Measurements from ENCODE around the gene MRPL37.
A peak's percentile ranks its signal among the peaks of the same experiment; 100 is the strongest.

The MRPL37 gene

GRCh38 chr1:54167422-54168139, 32.4 kb upstream of the MRPL37 start:
- H3K27me3 ChIP-seq (ENCODE audit: control insufficient read depth in 1 of 2, insufficient read depth in 1 of 2, low read length in 2 of 2): peaks cover 5 to 11% of the 10 kb centered on the region in 2 experiments
- DNase-seq: peak; percentile 32
- no peak overlapping the region for H2BK12ac ChIP-seq (ENCODE audit: low read length in 2 of 2)
- H2AK5ac ChIP-seq (ENCODE audit: low read length, severe bottlenecking): no peak overlapping the region
- 72% methylated on average over 9 of the region's 9 CpGs for WGBS
- H3K14ac ChIP-seq (ENCODE audit: low read length in 2 of 2): no peak overlapping the region
- no peak overlapping the region for H2BK120ac ChIP-seq (ENCODE audit: low read depth, low read length)
- no peak overlapping the region for H2BK15ac ChIP-seq (ENCODE audit: low read depth, poor library complexity, severe bottlenecking)
- H4K8ac ChIP-seq (ENCODE audit: low read length): no peak overlapping the region
- no peak overlapping the region for H3K4me2 ChIP-seq (ENCODE audit: low read length, poor library complexity, severe bottlenecking)
- H3K27ac ChIP-seq (ENCODE audit: low read length, poor library complexity, severe bottlenecking): no peak overlapping the region
- no peak overlapping the region for H3K4me3 ChIP-seq (ENCODE audit: insufficient read depth in 1 of 2, low read depth in 1 of 2, low read length in 2 of 2)
- H2BK5ac ChIP-seq (ENCODE audit: low read depth, low read length, poor library complexity, severe bottlenecking): no peak overlapping the region
- H3K9ac ChIP-seq (ENCODE audit: low read length): no peak overlapping the region
- no peaks in the 10 kb centered on the region for H3K79me1 ChIP-seq (replicated peaks; ENCODE audit: low read length, poor library complexity, severe bottlenecking)
- no peak overlapping the region for H2AFZ ChIP-seq (ENCODE audit: low read depth, low read length)
- peaks cover 0 to 4% of the 10 kb centered on the region in 2 experiments for H3K36me3 ChIP-seq (ENCODE audit: control insufficient read depth in 1 of 2, insufficient read depth in 2 of 2, low read depth in 1 of 2, low read length in 2 of 2)
- no peak overlapping the region for H4K91ac ChIP-seq (ENCODE audit: low read length)
- no peak overlapping the region for H3K23ac ChIP-seq (ENCODE audit: low read length in 2 of 2)
- peaks cover 2% of the 10 kb centered on the region for H3K4me1 ChIP-seq (ENCODE audit: control insufficient read depth, insufficient read depth, low read depth, low read length)
- H3K9me3 ChIP-seq (ENCODE audit: control insufficient read depth, low read length): no peaks in the 10 kb centered on the region
- H3K18ac ChIP-seq (ENCODE audit: low read depth in 1 of 2, low read length in 2 of 2): no peak overlapping the region
- H3K4ac ChIP-seq (ENCODE audit: low read depth in 1 of 2, low read length in 2 of 2): no peak overlapping the region

GRCh38 chr1:54168206-54168965, 31.6 kb upstream of the MRPL37 start:
- H3K9me3 ChIP-seq (ENCODE audit: control insufficient read depth, low read length): no peaks in the 10 kb centered on the region
- no peak overlapping the region for H3K14ac ChIP-seq (ENCODE audit: low read length in 2 of 2)
- peaks cover 0 to 4% of the 10 kb centered on the region in 2 experiments for H3K36me3 ChIP-seq (ENCODE audit: control insufficient read depth in 1 of 2, insufficient read depth in 2 of 2, low read depth in 1 of 2, low read length in 2 of 2)
- H3K4ac ChIP-seq (ENCODE audit: low read depth in 1 of 2, low read length in 2 of 2): no peak overlapping the region
- no peak overlapping the region for H3K4me2 ChIP-seq (ENCODE audit: low read length, poor library complexity, severe bottlenecking)
- H2AFZ ChIP-seq (ENCODE audit: low read depth, low read length): no peak overlapping the region
- no peak overlapping the region for H4K91ac ChIP-seq (ENCODE audit: low read length)
- DNase-seq: no peak
- no peak overlapping the region for H3K4me3 ChIP-seq (ENCODE audit: insufficient read depth in 1 of 2, low read depth in 1 of 2, low read length in 2 of 2)
- H3K23ac ChIP-seq (ENCODE audit: low read length in 2 of 2): no peak overlapping the region
- H3K18ac ChIP-seq (ENCODE audit: low read depth in 1 of 2, low read length in 2 of 2): no peak overlapping the region
- no peak overlapping the region for H3K27ac ChIP-seq (ENCODE audit: low read length, poor library complexity, severe bottlenecking)
- H2BK5ac ChIP-seq (ENCODE audit: low read depth, low read length, poor library complexity, severe bottlenecking): no peak overlapping the region
- no peak overlapping the region for H4K8ac ChIP-seq (ENCODE audit: low read length)
- 89% methylated on average over 8 of the region's 8 CpGs for WGBS
- no peaks in the 10 kb centered on the region for H3K79me1 ChIP-seq (replicated peaks; ENCODE audit: low read length, poor library complexity, severe bottlenecking)
- H2BK15ac ChIP-seq (ENCODE audit: low read depth, poor library complexity, severe bottlenecking): no peak overlapping the region
- H3K27me3 ChIP-seq (ENCODE audit: control insufficient read depth in 1 of 2, insufficient read depth in 1 of 2, low read length in 2 of 2): peaks cover 4 to 5% of the 10 kb centered on the region in 2 experiments
- no peak overlapping the region for H2AK5ac ChIP-seq (ENCODE audit: low read length, severe bottlenecking)
- no peaks in the 10 kb centered on the region for H3K4me1 ChIP-seq (ENCODE audit: control insufficient read depth, insufficient read depth, low read depth, low read length)
- H2BK120ac ChIP-seq (ENCODE audit: low read depth, low read length): no peak overlapping the region
- H3K9ac ChIP-seq (ENCODE audit: low read length): no peak overlapping the region
- no peak overlapping the region for H2BK12ac ChIP-seq (ENCODE audit: low read length in 2 of 2)

DNA sequence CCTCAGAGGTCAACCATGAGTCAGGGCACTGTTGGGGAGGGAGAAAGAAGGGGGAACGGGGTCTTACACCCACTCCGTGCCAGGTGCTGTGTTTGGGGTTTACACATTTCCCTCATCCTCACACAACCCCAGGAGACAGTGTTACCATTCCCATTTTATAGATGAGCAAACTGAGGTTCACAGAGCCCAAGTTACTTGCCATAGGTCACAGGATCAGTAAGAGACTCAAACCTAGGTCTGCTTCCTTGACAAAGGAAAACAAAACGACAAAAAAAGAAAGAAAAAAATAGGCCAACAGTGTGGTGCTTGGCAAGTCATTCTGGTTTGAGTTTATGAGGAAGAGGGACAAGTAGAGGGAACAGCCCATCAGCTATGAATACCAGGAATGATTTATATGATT, 30.9 kb upstream of the MRPL37 start:
- Histone ChIP-seq H2BK120ac (ENCODE audit: low read depth, low read length) (no peak overlapping the region), H3K23ac (ENCODE audit: low read length in 2 of 2) (no peak overlapping the region), H3K4me3 (ENCODE audit: insufficient read depth in 1 of 2, low read depth in 1 of 2, low read length in 2 of 2) (no peak overlapping the region), H3K18ac (ENCODE audit: low read depth in 1 of 2, low read length in 2 of 2) (no peak overlapping the region), H2BK5ac (ENCODE audit: low read depth, low read length, poor library complexity, severe bottlenecking) (no peak overlapping the region), H2BK15ac (ENCODE audit: low read depth, poor library complexity, severe bottlenecking) (no peak overlapping the region), H3K14ac (ENCODE audit: low read length in 2 of 2) (no peak overlapping the region), H3K4me1 (ENCODE audit: control insufficient read depth, insufficient read depth, low read depth, low read length) (no peaks in the 10 kb centered on the region), H3K36me3 (ENCODE audit: control insufficient read depth in 1 of 2, insufficient read depth in 2 of 2, low read depth in 1 of 2, low read length in 2 of 2) (peaks cover 0 to 4% of the 10 kb centered on the region in 2 experiments), H3K27me3 (ENCODE audit: control insufficient read depth in 1 of 2, insufficient read depth in 1 of 2, low read length in 2 of 2) (no peaks in the 10 kb centered on the region), H3K4ac (ENCODE audit: low read depth in 1 of 2, low read length in 2 of 2) (no peak overlapping the region), H3K27ac (ENCODE audit: low read length, poor library complexity, severe bottlenecking) (no peak overlapping the region), H4K91ac (ENCODE audit: low read length) (no peak overlapping the region), H2AK5ac (ENCODE audit: low read length, severe bottlenecking) (no peak overlapping the region), H3K4me2 (ENCODE audit: low read length, poor library complexity, severe bottlenecking) (no peak overlapping the region), H3K9ac (ENCODE audit: low read length) (no peak overlapping the region), H2AFZ (ENCODE audit: low read depth, low read length) (no peak overlapping the region), H3K79me1 (replicated peaks; ENCODE audit: low read length, poor library complexity, severe bottlenecking) (no peaks in the 10 kb centered on the region), H2BK12ac (ENCODE audit: low read length in 2 of 2) (no peak overlapping the region), H3K9me3 (ENCODE audit: control insufficient read depth, low read length) (no peaks in the 10 kb centered on the region), H4K8ac (ENCODE audit: low read length) (no peak overlapping the region)
- DNase-seq: no peak
- WGBS: 95% methylated on average over 2 of the region's 3 CpGs

- Histone ChIP-seq H3K27ac (ENCODE audit: low read length, poor library complexity, severe bottlenecking) (no peak overlapping the region), H2AK5ac (ENCODE audit: low read length, severe bottlenecking) (no peak overlapping the region), H3K9ac (ENCODE audit: low read length) (no peak overlapping the region), H3K36me3 (ENCODE audit: control insufficient read depth in 1 of 2, insufficient read depth in 2 of 2, low read depth in 1 of 2, low read length in 2 of 2) (peaks cover 0 to 13% of the 10 kb centered on the region in 2 experiments), H4K91ac (ENCODE audit: low read length) (no peak overlapping the region), H2BK15ac (ENCODE audit: low read depth, poor library complexity, severe bottlenecking) (no peak overlapping the region), H3K4me2 (ENCODE audit: low read length, poor library complexity, severe bottlenecking) (no peak overlapping the region), H3K4me3 (ENCODE audit: insufficient read depth in 1 of 2, low read depth in 1 of 2, low read length in 2 of 2) (no peak overlapping the region), H3K18ac (ENCODE audit: low read depth in 1 of 2, low read length in 2 of 2) (no peak overlapping the region), H2AFZ (ENCODE audit: low read depth, low read length) (no peak overlapping the region), H3K9me3 (ENCODE audit: control insufficient read depth, low read length) (no peaks in the 10 kb centered on the region), H2BK120ac (ENCODE audit: low read depth, low read length) (no peak overlapping the region), H3K23ac (ENCODE audit: low read length in 2 of 2) (no peak overlapping the region), H4K8ac (ENCODE audit: low read length) (no peak overlapping the region), H3K79me1 (replicated peaks; ENCODE audit: low read length, poor library complexity, severe bottlenecking) (no peaks in the 10 kb centered on the region), H3K27me3 (ENCODE audit: control insufficient read depth in 1 of 2, insufficient read depth in 1 of 2, low read length in 2 of 2) (no peaks in the 10 kb centered on the region), H3K4me1 (ENCODE audit: control insufficient read depth, insufficient read depth, low read depth, low read length) (no peaks in the 10 kb centered on the region), H2BK12ac (ENCODE audit: low read length in 2 of 2) (no peak overlapping the region), H3K4ac (ENCODE audit: low read depth in 1 of 2, low read length in 2 of 2) (no peak overlapping the region), H2BK5ac (ENCODE audit: low read depth, low read length, poor library complexity, severe bottlenecking) (no peak overlapping the region), H3K14ac (ENCODE audit: low read length in 2 of 2) (no peak overlapping the region)
- DNase-seq: no peak
- WGBS: 85% methylated on average over 8 of the region's 8 CpGs
Measured at GRCh38 chr1:54171016-54171415, 29.0 kb upstream of the MRPL37 start.
